OCI-LY1 (cell line): ENCODE measurements around the gene CFAP74.

Experiments used
- H2AFZ ChIP-seq: fragments of 200-600 bp; sonication (generic), shearing (Covaris generic); 2 replicates; pipeline ENCODE4 v1.6.0; 2014; ENCODE audit warnings: antibody characterized with exemption, mild to moderate bottlenecking, low read length
- H3F3A ChIP-seq: fragments of 200-600 bp; sonication (generic), shearing (Covaris generic); 2 replicates; pipeline ENCODE4 v1.6.0; 2014; ENCODE audit warnings: mild to moderate bottlenecking, antibody characterized with exemption, low read length, moderate library complexity; ENCODE audit not compliant: insufficient read depth
- H3K27ac ChIP-seq: fragments of 200-600 bp; sonication (generic); 2 replicates; pipeline ENCODE4 v1.5.1; 2014; ENCODE audit warnings: low read length, mixed run types, mild to moderate bottlenecking, low read depth; ENCODE audit not compliant: poor library complexity, severe bottlenecking
- H3K27me3 ChIP-seq: fragments of 200-600 bp; sonication (generic); 2 replicates; pipeline ENCODE4 v1.6.0; 2014; ENCODE audit warnings: antibody characterized with exemption, mild to moderate bottlenecking, low read length, moderate library complexity; ENCODE audit not compliant: insufficient read depth
- H3K36me3 ChIP-seq: fragments of 200-600 bp; sonication (generic); 2 replicates; pipeline ENCODE4 v1.6.1; 2014; ENCODE audit warnings: mild to moderate bottlenecking, antibody characterized with exemption, low read length, moderate library complexity, mixed read lengths; ENCODE audit not compliant: insufficient read depth
- H3K4me1 ChIP-seq: fragments of 200-600 bp; sonication (generic); 2 replicates; pipeline ENCODE4 v1.5.1; 2014; ENCODE audit warnings: mild to moderate bottlenecking, low read length, moderate library complexity; ENCODE audit not compliant: insufficient read depth, severe bottlenecking
- H3K4me2 ChIP-seq: fragments of 200-600 bp; sonication (generic), shearing (Covaris generic); 2 replicates; pipeline ENCODE4 v1.6.1; 2014; ENCODE audit warnings: low read length
- H3K4me3 ChIP-seq: fragments of 200-600 bp; sonication (generic); 2 replicates; pipeline ENCODE4 v1.5.1; 2014; ENCODE audit warnings: low read length, low read depth, mild to moderate bottlenecking, mixed read lengths; ENCODE audit not compliant: poor library complexity, severe bottlenecking
- H3K79me2 ChIP-seq: fragments of 200-600 bp; shearing (Covaris generic); 2 replicates; pipeline ENCODE4 v1.6.1; 2016; ENCODE audit warnings: mixed run types, low read length, mixed read lengths; ENCODE audit not compliant: insufficient read depth
- H3K9ac ChIP-seq: fragments of 200-600 bp; sonication (generic), shearing (Covaris generic); 2 replicates; pipeline ENCODE4 v1.6.1; 2014; ENCODE audit warnings: mild to moderate bottlenecking, low read length, mixed read lengths
- H3K9me2 ChIP-seq: fragments of 200-600 bp; sonication (generic), shearing (Covaris generic); 2 replicates; pipeline ENCODE4 v1.6.1; 2014; ENCODE audit warnings: low read depth, mild to moderate bottlenecking, low read length, mixed read lengths
- H3K9me3 ChIP-seq: fragments of 200-600 bp; shearing (Covaris generic); 2 replicates; pipeline ENCODE4 v1.6.1; 2014; ENCODE audit warnings: low read length, mixed read lengths
- H4K20me1 ChIP-seq: fragments of 200-600 bp; sonication (generic), shearing (Covaris generic); 2 replicates; pipeline ENCODE4 v1.6.0; 2016; ENCODE audit warnings: mild to moderate bottlenecking, low read length; ENCODE audit not compliant: insufficient read depth
- CTCF ChIP-seq: fragments of 200-600 bp; sonication (generic), shearing (Covaris generic); IDR thresholded peaks from 2 replicates; pipeline ENCODE4 v1.5.1; 2017; ENCODE audit warnings: mild to moderate bottlenecking, antibody characterized with exemption, low read length, moderate library complexity, mixed read lengths
- EZH2 ChIP-seq: fragments of 200-600 bp; sonication (generic), shearing (Covaris generic); IDR thresholded peaks from 2 replicates; pipeline ENCODE4 v1.8.0; 2017; ENCODE audit warnings: borderline replicate concordance, mixed run types, mild to moderate bottlenecking, antibody characterized with exemption, low read length, moderate library complexity, mixed read lengths

CFAP74 gene

DNA sequence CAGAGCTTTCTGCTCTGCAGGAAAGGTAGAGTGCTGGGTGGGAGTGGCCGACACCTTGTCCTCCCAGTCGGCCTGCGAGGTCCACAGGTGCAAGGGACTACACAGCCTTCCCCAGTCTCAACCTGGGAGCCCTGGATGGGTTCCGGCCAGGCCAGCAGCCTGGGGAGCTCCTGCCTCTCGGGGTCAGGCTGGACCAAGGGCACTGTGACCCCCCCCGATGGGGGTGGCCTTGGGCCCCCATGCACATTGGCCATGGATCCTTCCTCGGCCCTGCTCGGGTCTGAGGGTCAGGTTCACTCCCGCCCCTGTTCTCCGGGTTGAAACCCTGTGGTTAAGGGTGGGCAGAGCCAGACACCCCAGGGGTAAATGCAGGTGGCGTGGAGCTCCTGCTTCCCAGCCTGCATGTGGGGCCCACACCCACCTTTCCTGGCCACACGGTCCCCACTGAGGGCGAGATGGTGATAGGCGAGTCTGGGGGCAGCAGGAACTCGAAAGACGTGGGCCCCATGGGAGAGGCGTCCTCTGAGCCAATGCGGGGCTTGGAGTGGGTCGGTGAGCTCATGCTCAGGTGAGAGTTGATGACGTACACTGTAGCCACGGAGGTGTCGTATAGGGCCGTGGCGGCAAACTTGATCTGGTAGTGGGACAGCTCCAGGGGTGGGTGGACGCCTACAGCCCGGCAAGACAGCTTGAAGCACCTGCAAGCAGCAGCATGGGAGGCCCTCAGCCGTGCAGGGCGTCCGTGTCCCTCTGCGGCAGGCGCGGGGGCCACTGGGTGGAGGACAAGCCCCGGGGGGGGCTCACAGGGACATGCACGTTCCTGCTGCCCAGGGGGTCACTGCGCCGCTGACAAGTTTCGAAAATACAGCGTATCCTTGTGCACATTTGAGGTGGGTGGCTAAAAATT is 73.7 kb downstream of the CFAP74 start:
- no peak overlapping the region for H3K4me3 ChIP-seq

GRCh38 chr1:1929102-1929638 is 74.4 kb downstream of the CFAP74 start:
- Histone ChIP-seq H3K36me3 (no peaks in the 10 kb centered on the region), H3K4me3 (no peak overlapping the region), H3K79me2 (no peaks in the 10 kb centered on the region), H3K4me1 (no peaks in the 10 kb centered on the region), H3K9ac (no peak overlapping the region), H3K27ac (no peak overlapping the region), H3K9me3 (0 out of 2 replicates have a peak, but pooled peaks cover 3% of the 10 kb centered on the region), H3K27me3 (peaks cover 5% of the 10 kb centered on the region; the same call in 1 of the 2 replicates), H4K20me1 (no peaks in the 10 kb centered on the region), H3F3A (no peaks in the 10 kb centered on the region), H3K9me2 (no peaks in the 10 kb centered on the region), H2AFZ (no peak overlapping the region), H3K4me2 (no peak overlapping the region)
- no peak for TF ChIP-seq EZH2
- no peak for TF ChIP-seq CTCF

More for the DNA sequence above, 73.7 kb downstream of the CFAP74 start:
- H3K4me2 ChIP-seq = no peak overlapping the region
- no peaks in the 10 kb centered on the region for H4K20me1 ChIP-seq
- no peak overlapping the region for H3K27ac ChIP-seq
- no peak overlapping the region for H3K9ac ChIP-seq
- no peaks in the 10 kb centered on the region for H3F3A ChIP-seq
- TF ChIP-seq EZH2 (no peak), CTCF (no peak)
- H2AFZ ChIP-seq = no peak overlapping the region
- H3K36me3 ChIP-seq = no peaks in the 10 kb centered on the region
- 0 out of 2 replicates have a peak, but pooled peaks cover 3% of the 10 kb centered on the region for H3K9me3 ChIP-seq
- peaks cover 5% of the 10 kb centered on the region; the same call in 1 of the 2 replicates for H3K27me3 ChIP-seq
- H3K79me2 ChIP-seq = no peaks in the 10 kb centered on the region
- no peaks in the 10 kb centered on the region for H3K4me1 ChIP-seq
- no peaks in the 10 kb centered on the region for H3K9me2 ChIP-seq

GRCh38 chr1:1928231-1929101 is 75.1 kb downstream of the CFAP74 start:
- no peak overlapping the region for H3K4me3 ChIP-seq
- no peaks in the 10 kb centered on the region for H3F3A ChIP-seq
- H3K36me3 ChIP-seq = no peaks in the 10 kb centered on the region
- H3K4me2 ChIP-seq = no peak overlapping the region
- H3K9me2 ChIP-seq = no peaks in the 10 kb centered on the region
- no peak overlapping the region for H2AFZ ChIP-seq
- H4K20me1 ChIP-seq = no peaks in the 10 kb centered on the region
- H3K27me3 ChIP-seq = peaks cover 1% of the 10 kb centered on the region; the same call in 1 of the 2 replicates
- H3K27ac ChIP-seq = no peak overlapping the region
- H3K79me2 ChIP-seq = no peaks in the 10 kb centered on the region
- H3K4me1 ChIP-seq = no peaks in the 10 kb centered on the region
- TF ChIP-seq EZH2 (no peak), CTCF (no peak)
- H3K9ac ChIP-seq = no peak overlapping the region
- no peaks in the 10 kb centered on the region for H3K9me3 ChIP-seq
